Uterus (tissue), 2 donors: ENCODE measurements around the gene OR5H2.

Experiments used
- CTCF ChIP-seq, 4 experiments: fragments of 200-600 bp in 2 of 4; fragments of 450-650 bp in 2 of 4; sonication (generic) in 2 of 4; IDR thresholded peaks; one replicate each; pipeline ENCODE4 v1.5.1; 2016 to 2019; ENCODE audit warnings: antibody characterized with exemption in 4 of 4, mild to moderate bottlenecking in 2 of 4, moderate library complexity in 1 of 4
- POLR2A ChIP-seq, 2 donors: fragments of 450-650 bp; IDR thresholded peaks; one replicate each; pipeline ENCODE4 v1.6.1; 2016; ENCODE audit warnings: antibody characterized with exemption in 2 of 2, mild to moderate bottlenecking in 1 of 2, moderate library complexity in 1 of 2

- TF ChIP-seq POLR2A (IDR thresholded peaks at IDR 0.05) (no peak), CTCF (IDR thresholded peaks at IDR 0.05) (no peak)
Observed at GRCh38 chr3:98246142-98246541, 36.2 kb upstream of the OR5H2 start.
